GM23248 (cell line): ENCODE data around the gene DNASE1.

ENCODE experiments used
- EZH2 ChIP-seq: fragments of 200-600 bp; sonication (generic); IDR thresholded peaks from 2 replicates; pipeline ENCODE4 v1.6.1; 2018; ENCODE audit warnings: antibody characterized with exemption, mild to moderate bottlenecking; ENCODE audit not compliant: insufficient read depth, poor library complexity, severe bottlenecking
- EZH2phosphoT487 ChIP-seq: fragments of 200-600 bp; sonication (generic); IDR thresholded peaks from 2 replicates; pipeline ENCODE4 v1.6.1; 2018; ENCODE audit warnings: antibody characterized with exemption, moderate library complexity, mild to moderate bottlenecking, low read depth; ENCODE audit not compliant: insufficient read depth

DNA sequence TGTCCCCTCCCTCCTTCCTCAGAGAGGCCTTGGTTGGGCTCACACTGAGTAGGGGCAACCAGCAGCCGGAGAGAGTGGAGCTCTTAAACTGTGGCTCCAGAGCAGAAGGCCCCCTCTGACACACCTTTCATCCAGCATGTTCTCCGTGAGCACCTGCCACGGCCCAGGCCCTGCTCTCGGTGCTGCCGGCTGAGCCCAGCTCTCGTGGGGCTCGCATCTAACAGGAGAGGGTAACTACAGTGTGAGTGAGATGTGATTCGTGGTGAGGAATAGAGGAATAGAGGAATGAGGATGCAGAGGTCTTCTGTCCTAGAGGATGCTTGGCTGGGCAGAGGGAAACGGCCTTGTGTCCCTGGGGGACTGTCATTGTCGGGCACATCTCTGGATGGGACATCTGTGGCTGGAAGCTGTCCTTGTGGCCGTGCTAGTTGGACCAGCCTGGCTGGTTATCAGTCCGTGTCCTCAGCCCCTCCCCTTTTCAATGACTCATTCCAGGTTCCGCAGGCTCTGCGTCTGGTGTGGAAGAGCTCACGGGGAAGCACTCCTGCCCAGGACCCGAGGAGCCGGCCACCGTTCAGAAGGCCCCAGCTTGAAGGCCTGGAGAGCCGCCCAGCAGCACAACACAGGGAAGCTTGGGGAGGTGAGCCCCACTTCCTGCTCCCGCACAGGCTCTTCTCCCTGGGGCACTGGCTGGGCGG is 11.9 kb upstream of the DNASE1 start:
- TF ChIP-seq EZH2 (no peak), EZH2phosphoT487 (no peak)
